ENCODE results near the gene HHIPL1.

Gene HHIPL1

GRCh38 chr14:99644723-99645544 lies at the start of gene HHIPL1:
HHIPL1 (plus strand) TSS chr14:99645129; CDS start chr14:99645208, 79 bp downstream.
- DNase-seq: no peak

GRCh38 chr14:99595524-99595923 lies 49.4 kb upstream of the HHIPL1 start:
- DNase-seq: no peak

- DNase-seq: no peak
Measured at GRCh38 chr14:99596071-99596627, 48.8 kb upstream of the HHIPL1 start.

GRCh38 chr14:99596772-99597171 lies 48.2 kb upstream of the HHIPL1 start:
- DNase-seq: no peak

- DNase-seq: no peak
Measured at GRCh38 chr14:99597911-99598600, 46.9 kb upstream of the HHIPL1 start.

- DNase-seq: no peak
Measured at GRCh38 chr14:99598774-99599173, 46.2 kb upstream of the HHIPL1 start.

- no peak for DNase-seq
Measured at GRCh38 chr14:99599393-99599792, 45.5 kb upstream of the HHIPL1 start.

- DNase-seq: no peak
Measured at GRCh38 chr14:99600232-99600888, 44.6 kb upstream of the HHIPL1 start.

GRCh38 chr14:99601361-99601831 lies 43.5 kb upstream of the HHIPL1 start:
- DNase-seq: no peak

- DNase-seq: no peak
Measured at GRCh38 chr14:99602054-99602787, 42.7 kb upstream of the HHIPL1 start.

GRCh38 chr14:99602788-99603415 lies 42.0 kb upstream of the HHIPL1 start:
- DNase-seq: no peak

- peak; percentile 45 for DNase-seq
Measured at GRCh38 chr14:99603471-99604277, 41.3 kb upstream of the HHIPL1 start, which contains the start of gene CCDC85C. CCDC85C (minus strand) TSS chr14:99604207; CDS start chr14:99603959, 248 bp downstream.

- DNase-seq: peak; percentile 95
Measured at GRCh38 chr14:99604278-99604765, 40.6 kb upstream of the HHIPL1 start.

GRCh38 chr14:99604766-99605298 lies 40.1 kb upstream of the HHIPL1 start:
- DNase-seq: peak; percentile 18

- peak; percentile 81 for DNase-seq
Measured at GRCh38 chr14:99605299-99605961, 39.5 kb upstream of the HHIPL1 start.

- no peak for DNase-seq
Measured at GRCh38 chr14:99606359-99606758, 38.6 kb upstream of the HHIPL1 start.

GRCh38 chr14:99608591-99608990 lies 36.3 kb upstream of the HHIPL1 start:
- DNase-seq: no peak

GRCh38 chr14:99609245-99610170 lies 35.4 kb upstream of the HHIPL1 start:
- DNase-seq: no peak

- no peak for DNase-seq
Measured at GRCh38 chr14:99611646-99612045, 33.3 kb upstream of the HHIPL1 start.

All from CD4-positive, alpha-beta T cell treated with Interferon gamma for 1 hour (primary cell).